VCaP (cell line): Measurements from ENCODE around the gene ZBTB7C.

Source experiments
- H3K27ac ChIP-seq: fragments of 450-650 bp; 2 replicates; pipeline ENCODE4 v1.5.1; 2017
- CTCF ChIP-seq: fragments of 450-650 bp; conservative IDR thresholded peaks from 2 replicates; pipeline ENCODE4 v1.5.1; 2017; ENCODE audit warnings: mild to moderate bottlenecking, moderate library complexity

Gene ZBTB7C

GRCh38 chr18:48038636-48039035 lies 370.5 kb downstream of the ZBTB7C start:
- no peak overlapping the region for H3K27ac ChIP-seq
- no peak for TF ChIP-seq CTCF

GRCh38 chr18:48037481-48038271 lies 371.5 kb downstream of the ZBTB7C start:
- TF ChIP-seq CTCF, result peak; percentile 73
- H3K27ac ChIP-seq, result no peak overlapping the region; the same call in 1 of the 2 replicates

GRCh38 chr18:48036641-48037421 lies 372.4 kb downstream of the ZBTB7C start:
- no peak for TF ChIP-seq CTCF
- H3K27ac ChIP-seq, result no peak overlapping the region; the same call in 1 of the 2 replicates

- H3K27ac ChIP-seq, result no peak overlapping the region
- no peak for TF ChIP-seq CTCF
Observed at GRCh38 chr18:48036226-48036625, 373.0 kb downstream of the ZBTB7C start.

GRCh38 chr18:48035556-48035860 lies 373.7 kb downstream of the ZBTB7C start:
- no peak overlapping the region for H3K27ac ChIP-seq
- TF ChIP-seq CTCF, result no peak

- no peak for TF ChIP-seq CTCF
Observed at GRCh38 chr18:48034651-48035555, 374.3 kb downstream of the ZBTB7C start.

More at GRCh38 chr18:48034651-48035555, 374.3 kb downstream of the ZBTB7C start:
- no peak overlapping the region for H3K27ac ChIP-seq
